GM19467 (cell line): Measurements from ENCODE around the gene NTRK2.

ENCODE experiments used
- ATAC-seq: cut with Tn5 transposase; IDR thresholded peaks from one replicate; pipeline ENCODE4 v1.9.1; 2021; ENCODE audit warnings: mild to moderate bottlenecking, moderate library complexity; ENCODE audit not compliant: unreplicated experiment

Gene NTRK2

DNA sequence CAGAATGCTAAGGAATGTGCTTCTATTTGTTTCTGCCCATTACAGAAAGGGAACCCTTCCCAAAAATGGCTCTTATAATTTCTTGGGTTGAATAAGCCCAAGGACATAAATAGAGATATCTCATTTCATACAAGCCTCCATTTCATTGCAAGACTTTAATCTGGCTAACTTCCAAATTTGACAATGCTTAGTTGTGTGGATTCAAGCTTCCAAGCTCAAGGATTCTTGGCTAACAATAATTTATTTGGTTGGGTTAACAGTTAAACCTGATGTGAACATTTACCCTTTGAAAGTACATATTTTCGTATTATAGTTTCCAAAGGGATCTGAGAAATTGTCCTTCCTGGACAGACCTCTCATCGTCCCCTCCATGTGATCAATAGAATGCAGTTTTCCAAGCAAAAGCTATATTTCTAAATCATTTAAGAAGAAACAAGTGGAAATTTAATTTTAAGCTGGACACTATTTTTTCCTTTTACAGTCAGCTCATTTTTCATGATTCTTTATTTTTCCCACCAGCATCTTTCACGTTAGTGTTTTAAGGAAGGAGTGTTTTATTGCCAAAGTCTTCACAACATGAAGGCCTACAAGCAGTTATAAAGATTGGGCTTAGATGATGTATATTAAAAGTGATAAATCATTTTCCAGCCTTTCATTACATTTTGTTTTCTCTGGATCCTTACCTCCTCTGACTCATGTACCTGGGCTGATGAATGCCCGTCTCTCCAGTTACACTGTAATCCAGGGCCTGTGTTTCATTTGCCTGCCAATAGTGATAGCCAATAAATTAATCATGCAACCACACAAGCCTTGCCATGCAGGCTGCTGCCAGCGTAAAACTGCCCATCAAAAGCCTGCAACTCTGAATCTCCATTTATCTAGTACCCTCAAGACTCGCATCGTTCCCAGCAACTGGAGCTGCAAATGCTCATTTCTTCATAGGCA lies 176.7 kb downstream of the NTRK2 start:
- no peak for ATAC-seq

DNA sequence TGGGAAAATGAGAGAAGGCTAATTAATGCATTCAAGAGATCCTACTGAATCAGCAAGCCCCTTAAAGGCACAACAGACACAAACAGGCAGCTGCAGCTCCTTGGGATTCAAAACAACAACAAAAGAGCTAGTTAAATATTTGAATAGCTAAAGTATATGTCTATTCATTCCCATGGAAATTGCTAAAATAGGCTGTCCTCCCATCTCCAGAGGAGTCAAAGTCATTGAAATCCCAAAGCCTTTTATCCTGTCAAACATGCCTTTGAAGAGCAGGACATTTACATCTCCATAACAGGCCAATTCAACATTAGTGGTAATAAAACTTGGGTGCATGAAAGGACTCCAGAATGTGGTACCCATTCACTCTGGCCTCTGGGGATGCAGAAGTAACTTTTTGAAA lies 177.4 kb downstream of the NTRK2 start:
- ATAC-seq, result no peak

DNA sequence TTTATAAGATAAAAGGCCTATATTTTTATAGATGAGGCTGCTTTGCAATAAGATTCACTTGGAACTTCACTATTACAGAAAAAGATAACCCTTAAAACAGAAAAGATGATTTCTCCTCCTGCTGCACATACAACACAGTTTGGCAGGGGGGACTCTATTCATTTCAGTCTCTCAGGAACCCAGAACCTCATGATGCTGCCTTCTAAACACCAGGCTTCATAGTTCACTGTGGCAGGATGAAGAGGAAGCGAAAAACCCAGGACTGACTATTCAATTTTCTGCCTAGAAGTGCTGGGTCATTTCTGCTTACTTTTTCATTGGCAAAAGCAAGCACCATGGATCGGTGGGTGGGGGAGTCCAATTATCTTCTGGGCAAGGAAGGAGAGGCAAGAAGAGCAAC lies 179.5 kb downstream of the NTRK2 start:
- ATAC-seq, result no peak

DNA sequence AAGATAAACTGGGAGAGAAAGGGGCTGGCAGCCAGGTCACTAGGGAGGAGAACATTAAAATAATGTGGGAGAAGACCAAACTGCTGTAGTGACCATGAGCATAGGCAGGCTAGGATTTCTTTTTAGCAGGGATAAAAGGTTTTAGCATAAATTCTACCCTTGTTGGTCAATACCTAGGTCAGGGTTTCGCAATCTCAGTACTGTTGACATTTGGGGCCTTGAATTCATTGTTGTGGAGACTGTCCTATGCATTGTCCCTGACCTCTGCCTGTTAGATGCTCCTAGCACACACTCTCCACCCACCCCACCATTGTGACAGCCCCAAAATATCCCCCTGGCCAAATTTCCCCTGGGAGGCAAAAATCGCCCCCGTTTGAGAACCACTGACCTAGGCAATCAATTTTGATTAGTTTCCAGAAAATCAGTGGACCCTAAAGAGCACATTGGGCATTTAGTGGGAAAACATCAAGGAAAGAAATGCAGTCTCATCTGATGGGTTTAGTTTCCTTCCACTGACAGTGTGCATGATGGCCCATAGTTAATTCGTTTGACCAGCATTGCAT lies 181.4 kb downstream of the NTRK2 start:
- ATAC-seq, result no peak

DNA sequence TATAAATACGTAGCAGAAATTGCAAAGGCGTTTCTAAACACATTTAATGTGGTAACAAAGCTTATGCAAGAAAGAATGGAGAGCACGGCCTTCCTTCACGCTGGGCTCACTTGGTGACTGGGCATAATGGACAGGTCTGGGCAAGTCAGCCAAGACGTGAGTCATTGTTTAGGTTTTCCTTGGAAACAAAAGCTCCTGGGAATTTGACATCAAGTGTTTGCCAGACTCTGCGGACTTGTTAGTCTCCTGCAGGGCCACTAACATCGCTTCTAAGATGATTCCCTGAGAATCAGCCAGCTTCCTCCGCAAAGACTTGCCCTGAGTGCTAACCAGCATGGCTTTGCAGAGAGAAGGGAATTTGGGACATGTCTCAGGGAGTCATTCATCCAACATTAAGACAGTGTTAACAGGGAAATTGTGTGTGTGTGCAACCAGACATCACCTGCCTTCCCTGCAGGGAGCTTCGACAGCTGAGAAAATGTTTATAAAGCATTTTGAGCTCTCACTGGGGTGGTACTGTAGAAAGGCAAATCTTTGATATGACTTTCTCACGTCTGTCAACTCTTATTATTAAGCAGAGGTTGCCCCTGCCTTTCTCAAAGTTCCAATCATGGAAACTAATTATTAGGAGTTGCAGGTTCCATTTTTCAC lies 182.5 kb downstream of the NTRK2 start:
- ATAC-seq, result no peak

DNA sequence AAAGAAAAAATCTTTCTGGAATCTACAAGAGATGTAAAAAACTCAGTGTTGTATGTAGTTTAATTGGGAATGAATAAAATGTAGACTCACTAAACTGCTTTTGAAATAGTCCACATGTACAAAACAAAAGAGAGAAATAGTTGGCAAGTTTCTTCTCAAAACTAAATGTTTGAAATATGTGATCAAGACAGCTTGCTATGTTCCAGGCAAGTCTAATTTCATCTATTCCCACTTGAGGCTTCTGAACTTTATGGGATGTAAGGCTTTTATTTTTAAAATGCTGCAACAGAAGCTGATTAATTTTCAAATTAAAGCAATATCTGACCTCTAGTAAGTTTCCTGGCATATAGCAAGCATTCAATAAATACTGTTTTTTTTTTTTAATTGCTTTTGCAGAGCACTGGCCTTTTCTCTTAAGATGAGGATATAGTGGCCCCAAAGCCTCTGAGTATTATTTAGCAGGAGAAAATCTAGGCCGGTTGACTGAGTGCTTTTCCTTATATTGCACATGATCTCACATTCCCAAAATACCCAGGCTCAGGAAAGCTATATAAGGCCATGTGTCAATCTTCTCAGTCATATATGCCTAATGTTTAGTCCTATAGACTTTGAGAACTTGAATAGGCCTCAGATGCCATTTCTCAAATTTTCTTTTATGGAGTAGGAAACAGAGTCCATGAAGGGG lies 183.2 kb downstream of the NTRK2 start:
- ATAC-seq, result no peak

DNA sequence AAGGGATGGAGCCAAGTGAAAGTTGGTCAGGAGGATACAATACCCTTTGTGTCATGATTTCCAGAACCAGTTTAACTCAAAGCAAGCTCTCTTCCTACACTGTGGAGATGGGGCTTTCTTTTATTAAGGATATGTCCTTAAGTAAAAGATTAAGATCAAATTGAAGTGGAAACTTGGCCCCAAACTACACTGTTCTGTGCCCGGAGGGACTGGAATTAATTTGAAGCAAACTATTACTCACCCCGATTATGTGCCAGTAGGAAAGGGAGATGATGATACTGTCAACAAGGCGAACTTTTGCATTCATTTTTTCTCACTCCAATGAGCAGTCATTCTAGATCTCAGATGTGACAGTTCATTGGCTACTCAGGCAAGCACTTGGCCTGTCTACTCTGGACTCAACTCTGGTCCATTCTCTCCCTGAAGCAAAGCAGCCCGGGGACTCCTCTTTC lies 186.7 kb downstream of the NTRK2 start:
- no peak for ATAC-seq

DNA sequence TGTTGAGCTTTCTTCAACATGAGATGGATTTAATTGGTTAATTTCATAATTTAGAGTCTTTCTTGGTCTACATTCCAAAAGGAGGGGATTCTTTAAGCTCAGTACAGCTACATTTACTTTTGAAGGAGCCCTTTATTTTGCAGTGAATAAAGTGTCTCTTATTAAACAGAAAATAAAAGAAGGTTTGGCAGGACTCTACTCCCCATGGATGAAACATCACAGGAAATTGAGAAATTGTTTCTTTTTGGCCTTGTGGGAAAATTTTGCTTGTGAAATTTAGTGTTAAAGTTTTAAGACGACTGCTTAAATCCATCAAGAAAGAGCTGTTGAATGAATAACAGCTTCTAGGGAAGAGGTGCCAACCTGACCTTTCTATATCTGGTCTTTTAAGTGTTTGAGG lies 187.7 kb downstream of the NTRK2 start:
- ATAC-seq, result no peak

DNA sequence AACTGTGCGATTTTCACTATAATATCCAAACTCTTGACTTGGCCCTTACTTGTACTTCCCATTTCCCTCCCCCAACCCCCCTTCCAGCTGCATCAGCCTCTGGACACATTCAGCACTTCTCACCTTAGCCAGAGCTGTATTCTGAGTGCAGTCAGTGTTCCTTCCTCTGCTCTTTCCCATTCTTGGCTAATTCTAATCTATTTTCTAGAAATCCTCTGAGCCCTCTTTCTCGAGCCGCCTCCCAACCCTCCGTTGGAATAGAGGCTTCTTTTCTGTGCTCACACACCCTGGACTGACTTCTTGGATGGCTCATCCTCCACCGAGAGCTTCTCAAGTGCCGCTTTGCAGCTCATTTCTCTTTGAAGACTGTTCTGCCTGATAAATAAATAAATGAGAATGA lies 188.8 kb downstream of the NTRK2 start:
- ATAC-seq, result no peak

DNA sequence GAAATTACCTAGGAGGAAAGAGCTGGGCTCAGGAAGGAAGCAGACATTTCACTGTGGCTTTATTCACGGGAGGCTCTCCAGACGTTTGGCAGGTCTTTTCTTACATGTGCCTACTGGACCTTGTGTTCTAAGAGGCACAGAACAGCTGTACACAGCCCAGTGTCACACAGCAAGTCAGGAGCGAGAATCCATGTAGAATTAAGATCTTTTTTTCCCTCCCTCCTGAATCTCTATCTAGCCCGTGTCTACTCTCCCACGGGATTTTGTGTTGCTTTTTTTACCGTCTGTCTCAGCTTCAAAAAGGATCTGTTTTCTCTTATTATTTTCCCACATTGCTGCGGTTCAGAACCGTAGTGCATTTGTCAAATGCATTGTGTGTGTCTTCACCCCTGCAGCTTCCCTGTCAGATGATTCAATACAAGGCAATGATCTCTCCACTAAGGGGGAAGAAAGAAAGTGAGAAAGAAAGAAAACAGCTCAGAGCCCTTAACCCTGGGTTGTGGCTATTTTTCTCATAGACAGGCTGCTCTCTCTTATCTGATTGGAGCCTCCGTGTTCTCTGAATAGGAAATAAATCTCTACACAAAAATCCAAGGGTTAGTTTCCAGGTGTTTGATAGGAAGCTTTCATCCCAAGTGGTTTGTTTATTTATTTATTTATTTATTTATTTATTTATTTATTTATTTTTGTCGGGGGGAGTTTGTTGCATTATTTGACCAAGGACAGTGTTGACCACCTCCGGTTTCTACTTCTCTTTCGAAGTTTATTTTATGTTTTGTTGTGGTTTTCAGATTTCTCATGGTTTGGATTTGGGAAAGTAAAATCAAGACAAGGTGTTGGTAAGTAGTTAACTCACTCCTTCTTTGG lies 191.0 kb downstream of the NTRK2 start:
- ATAC-seq, result no peak

DNA sequence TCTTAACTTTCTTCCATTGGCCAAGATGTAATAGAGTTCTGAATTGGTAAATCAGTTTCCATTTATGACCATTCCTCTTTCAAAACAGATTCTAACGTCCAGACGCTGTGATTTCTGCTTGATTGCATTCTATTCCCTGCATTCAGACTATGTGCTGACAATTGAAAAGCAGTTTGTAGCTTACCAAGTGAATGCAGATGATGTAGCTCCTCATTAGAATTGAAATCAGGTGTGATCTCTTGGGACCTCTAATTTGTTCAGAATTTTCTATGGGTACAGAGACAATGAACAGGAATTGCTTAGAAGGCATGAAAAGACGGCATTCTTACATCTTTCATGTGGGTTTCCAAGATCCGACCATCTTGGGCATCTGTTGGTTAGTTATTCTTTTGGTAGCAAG lies 191.9 kb downstream of the NTRK2 start:
- no peak for ATAC-seq

DNA sequence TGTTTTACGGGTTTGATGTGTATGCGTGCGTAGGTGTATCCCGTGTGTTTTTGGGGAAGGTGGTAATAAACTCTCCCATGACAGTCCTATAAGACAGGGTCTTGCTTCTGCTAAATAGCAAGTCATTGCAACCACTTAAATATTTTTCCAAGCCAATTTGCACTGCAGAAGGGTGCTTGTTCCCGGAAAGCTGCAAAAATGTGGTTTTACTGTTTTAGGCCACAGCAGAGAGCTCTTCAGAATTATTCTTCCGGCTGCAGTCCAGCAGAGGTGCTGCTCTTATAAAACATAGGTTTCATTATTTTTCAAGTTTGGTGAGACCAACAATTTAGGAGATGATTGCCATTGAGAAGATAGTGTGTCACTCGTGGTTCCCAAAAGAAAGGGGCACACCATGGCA lies 192.8 kb downstream of the NTRK2 start:
- no peak for ATAC-seq

DNA sequence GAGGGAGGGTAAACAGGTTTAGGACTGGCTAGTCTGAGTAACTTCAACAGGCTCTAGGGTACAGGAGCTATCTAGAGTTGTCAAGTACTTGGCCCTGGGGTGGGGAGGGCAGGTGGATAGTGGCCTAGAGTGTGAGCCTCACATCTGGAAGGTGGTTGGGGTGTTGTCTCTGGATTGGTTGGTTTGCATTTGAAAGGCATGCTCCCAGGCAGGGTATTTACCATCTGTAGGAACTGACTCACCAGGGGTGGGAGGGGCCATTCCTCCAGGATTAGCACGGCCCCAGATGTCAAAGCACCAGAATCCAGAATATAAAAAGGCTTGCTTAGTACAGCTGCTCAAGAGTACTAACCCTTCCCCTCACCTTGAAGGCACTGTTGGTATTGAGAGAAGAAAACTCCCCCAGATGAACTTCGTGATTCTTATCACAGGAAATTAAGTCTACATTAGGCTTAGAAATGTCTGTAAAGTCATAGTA lies 193.3 kb downstream of the NTRK2 start:
- ATAC-seq, result no peak

DNA sequence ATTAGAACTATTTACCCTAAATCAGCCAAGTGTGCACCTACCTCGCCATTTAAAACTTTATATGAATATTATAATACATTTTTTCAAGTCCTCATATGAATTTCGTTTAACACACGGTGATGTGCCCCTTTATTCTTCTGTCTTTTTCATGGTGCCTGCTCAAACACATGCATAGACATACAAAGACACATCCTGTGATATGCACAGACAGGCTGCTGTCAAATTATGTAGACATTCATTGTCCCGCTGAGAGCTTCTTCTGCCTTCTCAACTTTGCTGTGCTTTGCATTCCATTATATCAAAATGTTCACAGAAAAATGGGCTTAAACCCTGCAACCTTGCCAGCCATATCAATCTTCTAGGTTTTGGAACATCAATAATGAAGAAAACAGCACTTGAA lies 193.8 kb downstream of the NTRK2 start:
- ATAC-seq, result no peak

DNA sequence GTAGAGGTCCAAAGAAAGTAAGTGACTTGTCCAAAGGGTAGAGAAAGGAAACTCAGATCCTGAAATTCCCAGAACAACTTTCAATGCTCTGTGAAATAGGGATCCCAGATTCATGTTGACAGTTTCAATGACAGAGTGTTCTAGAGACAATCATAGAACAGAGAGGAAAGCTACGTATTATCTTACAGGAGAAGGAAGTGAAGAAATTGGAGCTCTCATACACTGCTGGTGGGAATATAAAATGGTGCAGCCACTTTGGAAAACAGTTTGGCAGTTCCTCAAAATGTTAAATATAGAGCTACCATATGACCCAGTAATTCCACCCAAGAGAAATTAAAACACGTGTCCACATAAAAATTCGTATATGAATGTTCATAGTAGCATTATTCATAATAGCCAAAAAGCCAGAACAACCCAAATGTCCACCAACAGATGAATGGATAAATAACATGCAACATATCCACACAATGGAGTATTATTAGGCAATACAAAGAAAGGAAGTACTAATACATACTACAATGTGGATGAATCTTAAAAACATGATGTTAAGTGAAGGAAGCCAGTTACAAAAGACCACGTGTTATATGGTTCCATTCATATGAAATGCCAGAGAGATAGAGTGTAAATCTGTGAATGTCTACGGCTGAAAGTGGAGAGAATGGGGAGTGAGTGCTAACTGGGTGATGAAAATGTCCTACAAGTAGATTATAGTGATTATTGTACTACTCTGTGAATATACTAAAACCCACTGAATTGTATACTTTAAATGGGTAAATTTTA lies 197.1 kb downstream of the NTRK2 start:
- no peak for ATAC-seq

DNA sequence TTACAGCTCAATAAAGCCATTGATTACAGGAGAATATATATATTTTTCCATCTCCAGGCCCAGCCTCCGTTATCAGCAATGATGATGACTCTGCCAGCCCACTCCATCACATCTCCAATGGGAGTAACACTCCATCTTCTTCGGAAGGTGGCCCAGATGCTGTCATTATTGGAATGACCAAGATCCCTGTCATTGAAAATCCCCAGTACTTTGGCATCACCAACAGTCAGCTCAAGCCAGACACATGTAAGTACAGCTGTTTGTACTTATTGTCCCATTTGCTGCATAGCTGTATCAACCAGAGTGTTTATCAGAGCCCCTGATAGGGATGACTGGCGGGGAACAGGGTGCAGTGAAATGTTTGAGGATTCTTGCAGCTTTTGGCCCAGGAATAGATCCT lies 197.7 kb downstream of the NTRK2 start:
- ATAC-seq, result no peak

DNA sequence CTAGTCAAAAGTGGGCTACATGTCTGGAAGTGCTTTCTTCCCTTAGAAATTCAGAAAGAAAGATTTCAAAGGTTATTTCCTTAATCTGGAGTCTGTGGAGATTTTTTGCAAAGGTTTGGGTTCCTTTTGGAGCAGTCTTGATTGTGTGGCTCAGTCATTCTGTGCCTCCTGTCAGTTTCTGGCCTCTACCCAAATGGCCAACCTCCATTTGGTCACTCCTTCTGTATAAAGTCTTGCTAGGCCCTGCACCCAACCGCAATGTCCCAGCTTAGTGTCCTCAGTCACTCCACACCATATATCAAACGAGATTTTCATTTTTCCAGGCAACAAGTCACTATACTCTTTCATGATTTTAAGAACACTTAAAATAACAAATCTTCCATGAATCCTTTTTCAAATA lies 199.6 kb downstream of the NTRK2 start:
- no peak for ATAC-seq

DNA sequence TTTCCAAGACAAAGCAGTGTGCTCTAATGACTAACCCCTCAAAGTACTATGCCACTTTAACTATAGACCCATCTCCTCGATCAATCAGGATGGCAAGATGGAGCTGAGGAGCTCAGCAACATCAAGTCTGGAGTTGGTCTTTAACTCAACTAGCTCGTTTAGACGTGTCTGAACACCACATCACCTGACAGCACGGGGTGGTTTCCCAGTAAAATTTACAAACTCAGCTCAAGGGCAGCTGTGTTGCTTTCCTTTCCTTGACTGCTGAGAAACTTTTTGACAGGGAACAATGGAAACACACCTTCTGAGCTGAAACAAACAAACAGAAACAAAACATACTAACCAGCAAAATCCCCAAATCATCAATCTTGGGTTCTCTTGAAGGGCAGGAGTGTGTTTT lies 202.5 kb downstream of the NTRK2 start:
- ATAC-seq, result no peak

DNA sequence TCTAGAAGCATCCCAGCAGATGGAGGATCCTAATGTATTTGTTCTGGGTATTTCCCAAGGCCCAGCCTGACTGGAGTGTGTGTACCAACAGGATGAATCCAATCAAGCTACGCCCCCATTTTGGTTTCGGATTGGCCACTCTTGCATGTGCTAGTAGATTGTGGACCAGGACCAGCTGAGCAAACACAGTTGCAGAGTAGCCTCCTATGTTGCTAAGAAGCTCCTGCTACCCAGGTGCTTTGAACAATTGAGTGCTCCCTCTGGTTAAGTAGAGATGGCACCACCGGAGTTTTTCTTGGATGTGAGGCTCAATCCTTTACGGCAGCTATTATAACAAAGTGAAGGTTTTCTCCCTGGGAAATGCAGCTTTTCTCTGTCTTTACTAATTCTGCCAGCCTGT lies 204.5 kb downstream of the NTRK2 start:
- ATAC-seq, result no peak

DNA sequence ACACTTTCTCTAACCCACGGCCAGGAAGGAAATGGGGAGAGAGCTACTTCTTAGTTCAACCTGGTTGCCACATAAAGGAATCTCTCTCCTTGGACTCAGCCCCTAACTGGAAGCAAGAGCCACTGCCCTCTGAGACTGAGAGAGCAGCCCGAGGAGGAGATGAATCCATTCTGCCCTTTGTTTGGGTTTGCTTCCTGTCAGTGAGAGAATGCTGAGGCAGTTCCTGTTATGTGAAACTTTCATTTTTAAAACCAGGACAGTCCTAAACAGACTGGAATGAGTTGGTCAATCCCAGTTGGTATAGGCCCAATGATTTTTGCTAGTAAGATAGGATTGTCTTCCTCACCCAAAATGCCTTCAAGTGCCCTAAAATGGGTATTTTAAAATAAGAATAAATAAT lies 205.1 kb downstream of the NTRK2 start:
- no peak for ATAC-seq
